ENCODE results near the gene RANBP3.

- TF ChIP-seq GATA2 (IDR thresholded peaks at IDR 0.05; ENCODE audit: low read depth, low read length), result no peak
- no peak for TF ChIP-seq GATA3 (IDR thresholded peaks at IDR 0.05; ENCODE audit: low read depth, low read length)
Observed at GRCh38 chr19:5992756-5993155, 14.8 kb upstream of the RANBP3 start.

Measured in SH-SY5Y (cell line).